CD14-positive monocyte (primary cell): ENCODE data around the gene TFAP2D. TPM values are rescaled to one million over a fixed set of nuclear protein-coding genes. Genes with fewer than 3 reads are reported as not detected.
A peak's percentile ranks its signal among the peaks of the same experiment; 100 is the strongest.

Experiments
- DNase-seq, 3 donors: peaks; one replicate each; pipeline ENCODE4 v3.0.0-alpha.2; 2011 to 2022
- H2AFZ ChIP-seq: 2 replicates; pipeline ENCODE4 v1.6.0; 2012; ENCODE audit warnings: mild to moderate bottlenecking, low read depth, low read length, inconsistent platforms; ENCODE audit not compliant: insufficient read depth, poor library complexity, severe bottlenecking
- H3K27ac ChIP-seq, 2 donors: 1 replicate in 1 of 2; 2 replicates in 1 of 2; pipeline ENCODE4 v1.5.1; 2012 to 2013; ENCODE audit warnings: low read length in 2 of 2, control low read depth in 1 of 2, inconsistent platforms in 1 of 2, low read depth in 1 of 2, mild to moderate bottlenecking in 1 of 2
- H3K27me3 ChIP-seq, 2 donors: one replicate each; pipeline versions ENCODE4 v1.6.0 to v1.6.1; 2011 to 2013; ENCODE audit warnings: low read length in 2 of 2; ENCODE audit not compliant: control insufficient read depth in 2 of 2, insufficient read depth in 2 of 2
- H3K36me3 ChIP-seq, 2 donors: replicated peaks in 1 of 2; 1 replicate in 1 of 2; 2 replicates in 1 of 2; pipeline versions ENCODE4 v1.5.1 to v1.6.1; 2012 to 2013; ENCODE audit warnings: low read length in 2 of 2, control low read depth in 1 of 2, inconsistent platforms in 1 of 2, mild to moderate bottlenecking in 1 of 2; ENCODE audit not compliant: insufficient read depth in 2 of 2, control insufficient read depth in 1 of 2
- H3K4me1 ChIP-seq, 2 donors: 1 replicate in 1 of 2; 2 replicates in 1 of 2; pipeline versions ENCODE4 v1.5.1 to v1.6.1; 2012 to 2013; ENCODE audit warnings: low read length in 2 of 2, control low read depth in 1 of 2, inconsistent platforms in 1 of 2, mild to moderate bottlenecking in 1 of 2, moderate library complexity in 1 of 2; ENCODE audit not compliant: insufficient read depth in 2 of 2, control insufficient read depth in 1 of 2
- H3K4me2 ChIP-seq: replicated peaks from 2 replicates; pipeline ENCODE3; 2012; ENCODE audit warnings: low read length, moderate library complexity, mild to moderate bottlenecking; ENCODE audit not compliant: poor library complexity, severe bottlenecking; ENCODE audit errors: extremely low read depth
- H3K4me3 ChIP-seq, 3 experiments: fragments of 200-600 bp in 1 of 3; sonication (generic) in 1 of 3; replicated peaks in 1 of 3; 1 replicate in 2 of 3; 2 replicates in 1 of 3; pipeline ENCODE4 v1.5.1; 2011 to 2013; ENCODE audit warnings: low read length in 3 of 3, mild to moderate bottlenecking in 3 of 3, control low read depth in 2 of 3, low read depth in 2 of 3, inconsistent platforms in 1 of 3, moderate library complexity in 1 of 3
- H3K79me2 ChIP-seq: 2 replicates; pipeline ENCODE4 v1.6.0; 2012; ENCODE audit warnings: mild to moderate bottlenecking, control low read depth, inconsistent platforms, low read length, moderate library complexity; ENCODE audit not compliant: insufficient read depth
- H3K9ac ChIP-seq: 2 replicates; pipeline ENCODE4 v1.6.0; 2017; ENCODE audit warnings: low read length, mild to moderate bottlenecking; ENCODE audit not compliant: insufficient read depth, poor library complexity, severe bottlenecking
- H3K9me3 ChIP-seq, 2 donors: replicated peaks in 1 of 2; 1 replicate in 1 of 2; 2 replicates in 1 of 2; pipeline versions ENCODE4 v1.5.1 to v1.6.1; 2012 to 2013; ENCODE audit warnings: low read length in 2 of 2, control low read depth in 1 of 2; ENCODE audit not compliant: control insufficient read depth in 1 of 2, insufficient read depth in 1 of 2
- H4K20me1 ChIP-seq: 2 replicates; pipeline ENCODE4 v1.6.0; 2012; ENCODE audit warnings: mild to moderate bottlenecking, low read length, control low read depth, moderate library complexity; ENCODE audit not compliant: insufficient read depth
- H3K27ac Mint-ChIP-seq, 7 donors: one replicate each; pipeline ENCODE4 v1.8.0; 2020; ENCODE audit warnings: mild to moderate bottlenecking in 7 of 7, mixed read lengths in 7 of 7, moderate library complexity in 6 of 7, inconsistent platforms in 2 of 7
- H3K27me3 Mint-ChIP-seq, 3 donors: one replicate each; pipeline ENCODE4 v1.8.0; 2021 to 2022; ENCODE audit warnings: low read depth in 3 of 3, mild to moderate bottlenecking in 3 of 3, mixed read lengths in 3 of 3, moderate library complexity in 3 of 3, inconsistent platforms in 1 of 3
- H3K36me3 Mint-ChIP-seq, 2 donors: one replicate each; pipeline ENCODE4 v1.8.0; 2020; ENCODE audit warnings: mixed read lengths in 2 of 2, inconsistent platforms in 1 of 2, mild to moderate bottlenecking in 1 of 2
- H3K4me1 Mint-ChIP-seq: one replicate; pipeline ENCODE4 v1.8.0; 2020; ENCODE audit warnings: mild to moderate bottlenecking, mixed read lengths
- H3K4me3 Mint-ChIP-seq, 2 donors: one replicate each; pipeline ENCODE4 v1.8.0; 2020; ENCODE audit warnings: mild to moderate bottlenecking in 2 of 2, mixed read lengths in 2 of 2, moderate library complexity in 1 of 2
- H3K9me3 Mint-ChIP-seq, 7 donors: one replicate each; pipeline ENCODE4 v1.8.0; 2020 to 2022; ENCODE audit warnings: mixed read lengths in 7 of 7, mild to moderate bottlenecking in 6 of 7, moderate library complexity in 6 of 7, inconsistent platforms in 2 of 7
- CTCF ChIP-seq: fragments of 200-600 bp; IDR thresholded peaks from one replicate; pipeline ENCODE4 v1.8.0; 2022; ENCODE audit warnings: antibody characterized with exemption, mild to moderate bottlenecking
- WGBS: methylation state at CpG from one replicate; pipeline ENCODE4 v1.1.5; 2013; ENCODE audit warnings: missing lambda C conversion rate; ENCODE audit not compliant: insufficient coverage; 5-methylcytosine and 5-hydroxymethylcytosine counted together
- intact Hi-C, 2 donors: fragments of 100-400 bp; cut with micrococcal nuclease; formaldehyde crosslinking; loops; one replicate each; pipeline versions ENCODE4 v1.15.0 to v1.15.1; 2023
- polyA plus RNA-seq, 3 donors: library from polyadenylated mRNA; depleted of rRNA in 1 of 3; unstranded in 2 of 3; stranded (reverse) in 1 of 3; fragments of 300-500 nt in 2 of 3; fragments of >200 nt in 1 of 3; fragmentation: Illumina TruSeq in 2 of 3; gene quantifications; 1 replicate in 2 of 3; 2 replicates in 1 of 3; pipeline ENCODE4 v1.2.3, GENCODE V29; 2012 to 2021

TFAP2D gene
- polyA plus RNA-seq, 3 donors = not detected

GRCh38 chr6:50720623-50721022 lies 7.3 kb downstream of the TFAP2D start:
- Histone ChIP-seq H3K9me3 (peaks cover 14 to 43% of the 10 kb centered on the region in 2 donors), H3K9ac (no peak overlapping the region), H3K4me1 (no peaks in the 10 kb centered on the region), H3K4me2 (no peak overlapping the region), H2AFZ (no peak overlapping the region), H3K4me3 (no peak overlapping the region), H4K20me1 (no peaks in the 10 kb centered on the region), H3K36me3 (no peaks in the 10 kb centered on the region), H3K27ac (no peak overlapping the region), H3K79me2 (no peaks in the 10 kb centered on the region), H3K27me3 (peaks cover 73 to 87% of the 10 kb centered on the region in 2 donors)
- Mint-ChIP-seq H3K27me3 (peaks cover 72 to 90% (median 75%) of the 10 kb centered on the region in 3 donors), H3K9me3 (peaks cover 0 to 45% (median 39%) of the 10 kb centered on the region in 7 donors), H3K27ac (no peak overlapping the region), H3K4me1 (no peaks in the 10 kb centered on the region), H3K4me3 (peak overlapping the region in 1 of 2 donors; percentile 9), H3K36me3 (peaks cover 0 to 5% of the 10 kb centered on the region in 2 donors)
- TF ChIP-seq CTCF = no peak
- 0% methylated on average over 1 of the region's 10 CpGs for WGBS
- DNase-seq = no peak
- intact Hi-C loops = no loop called here

- H3K4me2 ChIP-seq = no peak overlapping the region
- H3K9me3 Mint-ChIP-seq = peaks cover 0 to 36% (median 31%) of the 10 kb centered on the region in 7 donors
- H3K9ac ChIP-seq = no peak overlapping the region
- H3K27ac Mint-ChIP-seq = no peak overlapping the region
- 4% methylated on average over 10 of the region's 19 CpGs for WGBS
- H3K79me2 ChIP-seq = no peaks in the 10 kb centered on the region
- no peaks in the 10 kb centered on the region for H3K4me1 ChIP-seq
- H3K27ac ChIP-seq = no peak overlapping the region
- peak overlapping the region in 1 of 2 donors; percentile 76 for H3K4me3 Mint-ChIP-seq
- H2AFZ ChIP-seq = no peak overlapping the region
- peaks cover 14 to 37% of the 10 kb centered on the region in 2 donors for H3K9me3 ChIP-seq
- H3K4me1 Mint-ChIP-seq = no peaks in the 10 kb centered on the region
- peaks cover 58 to 83% (median 61%) of the 10 kb centered on the region in 3 donors for H3K27me3 Mint-ChIP-seq
- no peaks in the 10 kb centered on the region for H3K36me3 ChIP-seq
- intact Hi-C loops = no loop called here
- no peak for TF ChIP-seq CTCF
- H3K27me3 ChIP-seq = peaks cover 63 to 75% of the 10 kb centered on the region in 2 donors
- H3K36me3 Mint-ChIP-seq = peaks cover 0 to 5% of the 10 kb centered on the region in 2 donors
- no peak overlapping the region for H3K4me3 ChIP-seq
- no peak for DNase-seq
- no peaks in the 10 kb centered on the region for H4K20me1 ChIP-seq
Measured at GRCh38 chr6:50721978-50722377, 8.7 kb downstream of the TFAP2D start.
